ENCODE measurements around the gene PIP4K2C. TPM values are rescaled to one million over a fixed set of nuclear protein-coding genes. Genes with fewer than 3 reads are reported as not detected.

PIP4K2C gene
- total and polyA plus RNA-seq, 2 of the 4 experiments (the other 2 are of a cell fraction) = 12.5 to 23.1 TPM

- dilution Hi-C loops (cut with HindIII; ENCODE audit: low sequenced_read_pairs, unreplicated experiment) = no loop called here
- H3K23ac ChIP-seq (ENCODE audit: low read depth, low read length) = no peak overlapping the region
These were observed 49.4 kb downstream of the PIP4K2C start for GRCh38 chr12:57640175-57641042.

More at GRCh38 chr12:57640175-57641042, 49.4 kb downstream of the PIP4K2C start:
- TF ChIP-seq NFE2L2 (IDR thresholded peaks at IDR 0.05; ENCODE audit: low read depth, low read length) = no peak
- no peak for TF ChIP-seq MAFK (IDR thresholded peaks at IDR 0.05; ENCODE audit: low read depth, low read length)
- TF ChIP-seq RCOR1 (IDR thresholded peaks at IDR 0.05; ENCODE audit: insufficient replicate concordance, low read length) = no peak
- TF ChIP-seq RFX5 (IDR thresholded peaks at IDR 0.05; ENCODE audit: low read depth, low read length) = no peak
- TF ChIP-seq CEBPB (IDR thresholded peaks at IDR 0.05; ENCODE audit: low read depth, low read length) = no peak
- no peak for TF ChIP-seq FOS (IDR thresholded peaks at IDR 0.05; ENCODE audit: low read depth, low read length)
- no peak for TF ChIP-seq USF2 (IDR thresholded peaks at IDR 0.05; ENCODE audit: low read depth, low read length)
- TF ChIP-seq POLR2A (IDR thresholded peaks at IDR 0.05; ENCODE audit: low read depth, low read length) = no peak
- no peak for TF ChIP-seq CTCF (conservative IDR thresholded peaks at IDR 0.05; ENCODE audit: low read depth, low read length)
- no peak for TF ChIP-seq ELK1 (IDR thresholded peaks at IDR 0.05; ENCODE audit: borderline replicate concordance, low read depth, low read length)
- Histone ChIP-seq H4K8ac (ENCODE audit: low read depth in 2 of 2, low read length in 2 of 2) (no peak overlapping the region), H3K9me3 (ENCODE audit: control insufficient read depth, insufficient read depth, low read length) (peaks cover 4% of the 10 kb centered on the region; the same call in 1 of the 2 replicates), H3K9me1 (ENCODE audit: insufficient read depth, low read length) (no peaks in the 10 kb centered on the region), H3K14ac (replicated peaks; ENCODE audit: low read depth, low read length) (no peak overlapping the region), H2BK5ac (ENCODE audit: low read depth, low read length, poor library complexity, severe bottlenecking) (no peak overlapping the region), H3K27ac (ENCODE audit: insufficient read depth, low read length) (no peak overlapping the region), H3K4me1 (ENCODE audit: control insufficient read depth, insufficient read depth, low read length) (no peaks in the 10 kb centered on the region), H2AFZ (replicated peaks; ENCODE audit: low read length, poor library complexity) (no peak overlapping the region), H3K9ac (ENCODE audit: low read depth, low read length) (no peak overlapping the region), H3K4ac (ENCODE audit: low read depth, low read length) (no peak overlapping the region), H3K27me3 (ENCODE audit: control insufficient read depth, insufficient read depth, low read length) (peaks cover 25% of the 10 kb centered on the region), H4K20me1 (ENCODE audit: insufficient read depth, low read length) (no peaks in the 10 kb centered on the region), H3K4me3 (ENCODE audit: insufficient read depth, low read depth, low read length) (no peak overlapping the region), H2BK20ac (ENCODE audit: low read depth, low read length) (no peak overlapping the region), H3K56ac (ENCODE audit: extremely low read depth, insufficient read depth, low read length) (no peak overlapping the region), H2AK9ac (replicated peaks; ENCODE audit: low read depth, low read length, poor library complexity) (no peak overlapping the region), H3K4me2 (ENCODE audit: low read depth, low read length) (no peak overlapping the region), H3K79me1 (ENCODE audit: low read depth in 1 of 2, low read length in 2 of 2) (no peaks in the 10 kb centered on the region), H2BK15ac (ENCODE audit: low read depth, low read length) (no peak overlapping the region), H4K5ac (ENCODE audit: low read depth, low read length) (no peak overlapping the region), H3K18ac (ENCODE audit: low read depth, low read length) (no peak overlapping the region), H2BK120ac (ENCODE audit: low read depth, low read length) (no peak overlapping the region), H4K91ac (ENCODE audit: insufficient read depth, low read depth, low read length) (no peak overlapping the region), H3K36me3 (ENCODE audit: control insufficient read depth, insufficient read depth, low read length) (no peaks in the 10 kb centered on the region), H2AK5ac (ENCODE audit: low read depth, low read length) (no peak overlapping the region)
- CTCF ChIA-PET = no interaction called here
- DNase-seq = no peak
- in situ Hi-C loops (cut with MboI; ENCODE audit: low sequenced_read_pairs) (no loop called here), intact Hi-C loops (cut with micrococcal nuclease) (no loop called here)
- WGBS, 2 experiments (ENCODE audit: extremely low coverage in 2 of 2, insufficient read length in 1 of 2) = 31% methylated on average over 4 of the region's 7 CpGs; no CpG with 5 or more reads in 1 of the 2 experiments
- POLR2A ChIA-PET (ENCODE audit: unreplicated experiment) = interaction anchor here (0.6 kb wide), 1 partner anchor 55 kb away, joined by 3 read pairs; no protein-coding TSS in a partner anchor
- no TSS peak for BruUV-seq (replicated peaks)
- no peak for ATAC-seq (ENCODE audit: low read depth)

Measured in IMR-90 (cell line).